ENCODE results near the gene ZNF121.

DNA sequence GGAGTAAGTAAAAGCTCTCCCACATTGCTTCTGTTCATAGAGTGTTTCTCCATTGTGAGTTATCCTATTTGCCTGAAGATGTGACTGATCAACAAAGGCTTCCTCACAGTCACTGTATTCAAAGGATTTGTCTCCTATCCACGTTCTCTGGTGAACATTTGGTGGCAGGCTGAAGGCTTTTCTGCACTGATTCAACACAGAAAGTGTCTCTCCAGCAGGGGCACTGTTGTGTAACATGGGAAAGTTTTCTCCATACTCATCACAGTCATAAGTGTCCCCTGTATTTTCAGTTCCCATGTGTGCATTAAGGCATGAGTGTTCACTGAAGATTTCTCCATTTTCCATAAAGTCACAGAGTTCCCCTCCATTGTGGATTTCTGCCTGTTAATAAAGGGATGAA, 17.6 kb downstream of the ZNF121 start:
- TF ChIP-seq TCF4 (CRISPR knock-in tag; IDR thresholded peaks at IDR 0.05; ENCODE audit: borderline replicate concordance) (no peak), TOX (CRISPR knock-in tag; IDR thresholded peaks at IDR 0.05; ENCODE audit: borderline replicate concordance) (no peak), ZFP3 (CRISPR knock-in tag; IDR thresholded peaks at IDR 0.05) (no peak), ISL1 (CRISPR knock-in tag; IDR thresholded peaks at IDR 0.05) (no peak), ARNTL (CRISPR knock-in tag; IDR thresholded peaks at IDR 0.05; ENCODE audit: borderline replicate concordance, low read depth) (no peak), ESRRG (CRISPR knock-in tag; IDR thresholded peaks at IDR 0.05) (no peak)
- TF ChIP-seq, protein P1, sequence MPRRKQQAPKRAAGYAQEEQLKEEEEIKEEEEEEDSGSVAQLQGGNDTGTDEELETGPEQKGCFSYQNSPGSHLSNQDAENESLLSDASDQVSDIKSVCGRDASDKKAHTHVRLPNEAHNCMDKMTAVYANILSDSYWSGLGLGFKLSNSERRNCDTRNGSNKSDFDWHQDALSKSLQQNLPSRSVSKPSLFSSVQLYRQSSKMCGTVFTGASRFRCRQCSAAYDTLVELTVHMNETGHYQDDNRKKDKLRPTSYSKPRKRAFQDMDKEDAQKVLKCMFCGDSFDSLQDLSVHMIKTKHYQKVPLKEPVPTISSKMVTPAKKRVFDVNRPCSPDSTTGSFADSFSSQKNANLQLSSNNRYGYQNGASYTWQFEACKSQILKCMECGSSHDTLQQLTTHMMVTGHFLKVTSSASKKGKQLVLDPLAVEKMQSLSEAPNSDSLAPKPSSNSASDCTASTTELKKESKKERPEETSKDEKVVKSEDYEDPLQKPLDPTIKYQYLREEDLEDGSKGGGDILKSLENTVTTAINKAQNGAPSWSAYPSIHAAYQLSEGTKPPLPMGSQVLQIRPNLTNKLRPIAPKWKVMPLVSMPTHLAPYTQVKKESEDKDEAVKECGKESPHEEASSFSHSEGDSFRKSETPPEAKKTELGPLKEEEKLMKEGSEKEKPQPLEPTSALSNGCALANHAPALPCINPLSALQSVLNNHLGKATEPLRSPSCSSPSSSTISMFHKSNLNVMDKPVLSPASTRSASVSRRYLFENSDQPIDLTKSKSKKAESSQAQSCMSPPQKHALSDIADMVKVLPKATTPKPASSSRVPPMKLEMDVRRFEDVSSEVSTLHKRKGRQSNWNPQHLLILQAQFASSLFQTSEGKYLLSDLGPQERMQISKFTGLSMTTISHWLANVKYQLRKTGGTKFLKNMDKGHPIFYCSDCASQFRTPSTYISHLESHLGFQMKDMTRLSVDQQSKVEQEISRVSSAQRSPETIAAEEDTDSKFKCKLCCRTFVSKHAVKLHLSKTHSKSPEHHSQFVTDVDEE (CRISPR knock-in tag; IDR thresholded peaks at IDR 0.05), result no peak

Data from SK-N-SH treated with all-trans-retinoic acid at 6 μM for 48 hours (cell line).